Sigmoid colon (tissue), 4 donors: ENCODE data around the gene COL17A1.
A peak's percentile ranks its signal among the peaks of the same experiment; 100 is the strongest.

Experiments
- POLR2AphosphoS5 ChIP-seq, 4 donors: sonication (generic); formaldehyde crosslinking; IDR thresholded peaks; one replicate each; pipeline ENCODE4 v1.6.1; 2017; ENCODE audit warnings: antibody characterized with exemption in 4 of 4
- TF ChIP-seq, protein P1 (sequence below), 4 experiments: fragments of 450-650 bp in 3 of 4; fragments of 200-600 bp in 1 of 4; IDR thresholded peaks; one replicate each; pipeline ENCODE4 v1.5.1; 2016 to 2019; ENCODE audit warnings: antibody characterized with exemption in 4 of 4, mild to moderate bottlenecking in 3 of 4, moderate library complexity in 2 of 4

DNA sequence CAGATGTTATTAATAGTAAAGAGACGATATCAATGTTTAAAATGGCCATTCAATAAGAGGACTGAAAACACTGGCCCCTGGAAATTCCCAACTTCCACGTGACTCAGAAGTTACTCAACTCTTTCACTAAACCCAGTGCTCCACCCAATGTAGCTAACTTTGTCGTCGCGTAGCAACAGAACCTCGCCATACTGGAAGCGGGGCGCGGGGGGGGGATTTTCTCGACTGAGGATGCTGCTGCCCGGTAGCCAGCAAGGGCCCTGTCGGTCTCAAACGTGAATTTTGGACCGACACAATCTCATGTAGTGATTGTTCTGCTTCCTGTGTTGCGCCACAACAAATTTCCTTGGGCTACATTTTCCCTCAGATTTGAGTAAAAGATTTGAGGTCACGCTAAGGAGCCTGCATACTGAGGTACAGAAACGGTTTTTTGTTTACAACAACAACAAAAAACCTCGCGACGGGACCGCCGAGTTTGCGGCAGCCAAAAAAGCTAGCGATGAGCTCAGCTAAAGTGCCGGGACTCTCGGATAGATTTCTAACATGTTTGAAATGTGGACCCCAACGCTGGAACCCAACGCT lies 35.3 kb upstream of the COL17A1 start:
- TF ChIP-seq, protein P1, sequence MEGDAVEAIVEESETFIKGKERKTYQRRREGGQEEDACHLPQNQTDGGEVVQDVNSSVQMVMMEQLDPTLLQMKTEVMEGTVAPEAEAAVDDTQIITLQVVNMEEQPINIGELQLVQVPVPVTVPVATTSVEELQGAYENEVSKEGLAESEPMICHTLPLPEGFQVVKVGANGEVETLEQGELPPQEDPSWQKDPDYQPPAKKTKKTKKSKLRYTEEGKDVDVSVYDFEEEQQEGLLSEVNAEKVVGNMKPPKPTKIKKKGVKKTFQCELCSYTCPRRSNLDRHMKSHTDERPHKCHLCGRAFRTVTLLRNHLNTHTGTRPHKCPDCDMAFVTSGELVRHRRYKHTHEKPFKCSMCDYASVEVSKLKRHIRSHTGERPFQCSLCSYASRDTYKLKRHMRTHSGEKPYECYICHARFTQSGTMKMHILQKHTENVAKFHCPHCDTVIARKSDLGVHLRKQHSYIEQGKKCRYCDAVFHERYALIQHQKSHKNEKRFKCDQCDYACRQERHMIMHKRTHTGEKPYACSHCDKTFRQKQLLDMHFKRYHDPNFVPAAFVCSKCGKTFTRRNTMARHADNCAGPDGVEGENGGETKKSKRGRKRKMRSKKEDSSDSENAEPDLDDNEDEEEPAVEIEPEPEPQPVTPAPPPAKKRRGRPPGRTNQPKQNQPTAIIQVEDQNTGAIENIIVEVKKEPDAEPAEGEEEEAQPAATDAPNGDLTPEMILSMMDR (IDR thresholded peaks at IDR 0.05) = no peak
- peak; percentile 36 to 81 (median 46) for TF ChIP-seq POLR2AphosphoS5 (IDR thresholded peaks at IDR 0.05)
